ENCODE results near the gene B9D1.

B9D1 gene

DNA sequence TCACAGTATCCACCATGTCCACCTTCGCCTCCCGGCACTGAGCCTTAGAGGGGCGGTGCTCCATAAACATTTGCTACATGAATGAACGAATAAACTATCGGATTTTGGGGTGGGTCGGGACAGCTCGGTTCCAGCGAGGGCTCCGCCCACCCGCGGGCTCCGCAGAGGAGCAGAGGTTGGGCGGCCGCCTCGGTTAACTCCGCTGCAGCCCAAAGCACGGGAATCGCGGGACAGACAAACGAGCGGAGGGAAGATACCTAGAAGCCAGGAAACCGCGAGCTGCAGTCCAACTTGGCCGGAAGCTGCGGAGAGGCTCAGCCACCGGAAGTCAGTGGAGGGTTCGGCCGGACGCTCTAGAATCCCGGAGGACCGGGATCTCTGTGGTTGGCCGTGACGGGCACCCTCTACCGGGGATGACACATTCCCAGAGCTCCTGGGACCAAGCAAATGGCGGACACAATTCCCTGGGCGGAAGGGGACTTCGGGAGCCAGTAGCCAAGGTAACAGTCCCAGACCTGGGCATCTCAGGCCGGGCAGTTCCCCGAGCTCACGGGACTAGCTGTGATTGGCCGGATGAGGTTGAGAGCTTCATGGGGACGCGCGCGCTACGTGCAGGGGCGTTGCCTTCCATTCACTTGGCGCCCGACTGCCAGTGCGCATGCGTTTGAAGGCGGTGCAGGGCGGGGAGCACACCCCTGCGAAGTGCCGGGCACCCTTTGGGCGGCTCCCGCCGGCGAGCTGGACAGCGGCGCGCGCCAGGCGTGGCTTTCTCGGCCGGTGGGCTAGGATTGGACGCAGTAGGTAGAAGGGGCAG lies 15.3 kb upstream of the B9D1 start:
- peak; percentile 76 to 90 for DNase-seq (ENCODE audit: low read depth in 2 of 2, low spot score in 1 of 2)

DNA sequence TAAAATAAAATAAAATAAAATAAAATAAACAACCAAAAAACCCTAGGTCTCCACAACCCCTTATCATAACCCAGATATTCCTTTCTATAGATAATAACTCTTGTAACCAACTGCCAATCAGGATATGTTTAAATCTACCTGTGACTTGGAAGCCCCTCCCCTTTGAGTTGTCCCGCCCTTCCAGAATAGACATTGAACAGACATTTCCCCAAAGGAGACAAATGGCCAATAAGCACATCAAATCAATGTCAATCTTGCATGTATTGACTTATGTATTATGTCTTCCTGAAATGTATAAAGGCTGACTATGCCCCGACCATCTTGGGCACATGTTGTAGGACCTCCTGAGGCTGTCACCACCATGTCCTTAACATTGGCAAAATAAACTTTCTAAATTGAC lies 14.3 kb upstream of the B9D1 start:
- no peak for DNase-seq (ENCODE audit: low read depth in 2 of 2, low spot score in 1 of 2)

- no peak for DNase-seq (ENCODE audit: low read depth in 2 of 2, low spot score in 1 of 2)
Observed at GRCh38 chr17:19375732-19376131, 13.2 kb upstream of the B9D1 start.

DNA sequence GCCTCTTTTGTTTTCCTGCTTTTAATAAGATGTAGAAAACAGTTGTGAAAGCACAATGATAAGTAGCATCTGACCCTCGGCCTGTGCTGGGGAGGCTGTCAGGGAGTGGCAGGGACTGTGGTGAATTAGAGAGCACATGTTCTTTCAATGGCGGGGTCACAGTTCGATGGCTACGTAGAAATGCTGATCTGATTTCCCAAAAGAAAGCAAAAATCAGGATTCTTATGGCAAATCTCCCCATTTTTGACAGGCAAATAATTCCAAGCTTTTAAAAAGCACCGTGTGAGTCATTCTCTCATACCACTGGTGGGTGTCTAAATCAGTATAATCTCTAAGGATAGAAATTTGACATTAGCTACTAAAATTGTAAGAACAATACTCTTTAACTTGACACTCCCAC lies 11.6 kb upstream of the B9D1 start:
- DNase-seq (ENCODE audit: low read depth in 2 of 2, low spot score in 1 of 2) = no peak

- DNase-seq (ENCODE audit: low read depth in 2 of 2, low spot score in 1 of 2) = no peak
Observed at GRCh38 chr17:19372866-19373504, 10.5 kb upstream of the B9D1 start.

DNA sequence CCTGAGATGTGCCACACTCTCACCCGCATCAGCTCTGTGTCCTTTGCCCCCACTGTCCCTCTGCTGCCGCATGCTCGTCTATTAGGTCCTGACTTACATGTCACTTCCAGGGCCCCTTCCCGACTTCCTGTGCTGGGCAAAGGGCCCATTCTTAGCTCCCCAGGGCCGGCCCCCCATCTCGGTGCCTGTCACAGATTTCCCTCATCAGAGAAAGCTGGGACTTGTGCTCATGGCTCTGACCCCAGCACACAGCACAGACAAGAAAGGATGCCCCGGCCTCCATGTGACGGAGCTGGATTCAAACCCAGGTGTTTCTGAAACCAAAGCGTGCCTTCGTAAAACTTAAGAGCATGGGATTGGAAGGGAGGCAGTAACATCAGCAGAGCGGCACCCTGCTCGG lies 9.9 kb upstream of the B9D1 start:
- no peak for DNase-seq (ENCODE audit: low read depth in 2 of 2, low spot score in 1 of 2)

DNA sequence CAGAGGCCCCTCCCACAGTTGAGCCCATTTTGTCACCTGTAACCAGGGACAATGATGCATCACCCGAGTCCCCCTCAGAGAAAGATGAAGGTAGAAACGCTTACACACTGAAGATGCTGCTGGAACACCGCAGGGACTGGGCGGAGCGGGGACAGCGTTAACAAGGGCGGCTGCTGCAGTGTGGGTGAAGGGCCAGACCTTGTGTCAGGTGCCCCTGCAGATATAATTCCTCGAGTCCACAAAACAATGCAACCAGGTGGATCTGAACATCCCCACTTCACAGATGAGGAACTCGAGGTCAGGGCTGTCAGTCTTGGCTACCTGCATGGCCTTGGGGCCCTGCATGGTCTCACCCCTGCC lies 9.5 kb upstream of the B9D1 start:
- DNase-seq (ENCODE audit: low read depth in 2 of 2, low spot score in 1 of 2) = no peak

DNA sequence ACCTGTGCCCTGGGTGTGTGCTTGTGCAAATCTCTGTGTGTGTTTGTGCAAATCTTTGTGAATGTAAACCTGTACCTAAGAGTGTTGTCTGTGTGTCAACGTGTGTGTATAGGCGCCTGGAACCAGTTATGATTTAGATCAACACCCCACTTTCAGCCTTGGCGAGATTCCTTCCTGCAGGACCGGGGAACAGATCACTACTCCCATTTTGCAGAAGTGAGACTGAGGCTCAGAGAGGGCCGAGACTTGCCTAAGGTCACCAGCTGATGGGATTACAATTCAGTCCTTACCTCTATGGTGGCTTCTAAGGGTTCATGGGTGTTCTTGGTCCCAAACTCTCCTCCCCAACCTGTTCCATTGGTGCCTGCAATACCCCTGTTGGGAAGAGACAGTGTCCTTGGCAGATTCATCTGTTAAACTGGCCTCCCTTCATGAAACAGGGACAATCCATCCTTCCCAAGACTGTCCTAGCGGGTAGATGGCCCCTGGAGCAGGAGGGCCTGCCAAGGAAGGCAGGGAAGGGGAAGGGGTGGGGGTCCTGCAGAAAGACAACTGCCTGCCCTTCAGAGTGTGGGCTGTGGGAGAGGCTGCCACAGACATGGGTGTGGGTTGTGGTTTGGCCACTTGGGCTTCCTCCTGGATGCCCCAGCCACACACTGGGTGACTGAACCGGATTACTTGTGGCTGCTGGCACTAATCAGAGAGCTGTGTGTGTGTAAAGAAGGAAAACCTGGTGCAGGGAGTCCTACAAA lies 8.9 kb upstream of the B9D1 start:
- no peak for DNase-seq (ENCODE audit: low read depth in 2 of 2, low spot score in 1 of 2)

DNA sequence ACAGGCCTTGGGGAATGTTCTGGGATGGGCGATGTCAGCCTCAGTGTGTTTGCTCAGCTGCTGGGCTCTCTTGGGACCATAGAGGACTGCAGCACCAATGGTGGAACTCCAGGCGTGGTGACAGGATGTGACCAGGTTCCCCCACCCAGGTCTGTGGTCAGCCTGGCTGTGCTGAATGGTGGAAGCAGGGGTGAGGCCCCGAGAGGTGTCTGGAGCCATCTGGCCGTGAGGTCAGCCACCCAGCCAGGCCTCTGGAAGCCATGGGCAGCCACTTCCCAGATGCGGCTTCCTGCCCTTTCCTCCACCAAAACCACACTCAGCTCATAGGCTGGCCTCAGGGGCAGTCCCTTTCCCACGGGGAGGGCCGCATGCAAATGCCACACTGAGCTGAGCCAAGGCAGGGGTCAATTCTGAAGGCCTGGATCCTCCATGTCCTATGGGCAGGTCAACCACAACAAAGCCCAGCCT lies 8.0 kb upstream of the B9D1 start:
- DNase-seq (ENCODE audit: low read depth in 2 of 2, low spot score in 1 of 2) = no peak

GRCh38 chr17:19369846-19370492 lies 7.4 kb upstream of the B9D1 start:
- no peak for DNase-seq (ENCODE audit: low read depth in 2 of 2, low spot score in 1 of 2)

GRCh38 chr17:19369107-19369778 lies 6.7 kb upstream of the B9D1 start:
- DNase-seq (ENCODE audit: low read depth in 2 of 2, low spot score in 1 of 2) = no peak

GRCh38 chr17:19368229-19368628 lies 5.7 kb upstream of the B9D1 start:
- DNase-seq (ENCODE audit: low read depth in 2 of 2, low spot score in 1 of 2) = no peak

DNA sequence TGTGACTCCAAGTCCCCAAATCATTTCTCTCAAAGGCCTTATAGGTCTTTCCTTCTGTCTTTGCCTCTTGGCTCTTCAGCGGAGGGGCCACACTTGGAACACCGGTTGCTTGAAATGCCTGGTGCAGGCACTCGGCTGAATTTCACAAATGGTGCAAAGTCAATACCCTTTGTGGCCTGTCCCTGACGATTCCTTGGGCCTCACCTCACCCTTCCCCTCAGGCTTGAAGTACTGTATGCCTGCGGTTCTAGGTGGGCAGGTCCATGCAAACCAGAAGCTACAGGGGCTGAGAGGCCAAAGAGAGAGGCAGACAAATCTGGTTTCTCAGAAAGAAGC lies 4.1 kb upstream of the B9D1 start:
- DNase-seq (ENCODE audit: low read depth in 2 of 2, low spot score in 1 of 2) = no peak

- DNase-seq (ENCODE audit: low read depth in 2 of 2, low spot score in 1 of 2) = no peak
Observed at GRCh38 chr17:19365833-19366636, 3.5 kb upstream of the B9D1 start.

- no peak for DNase-seq (ENCODE audit: low read depth in 2 of 2, low spot score in 1 of 2)
Observed at GRCh38 chr17:19365499-19365817, 2.9 kb upstream of the B9D1 start.

DNA sequence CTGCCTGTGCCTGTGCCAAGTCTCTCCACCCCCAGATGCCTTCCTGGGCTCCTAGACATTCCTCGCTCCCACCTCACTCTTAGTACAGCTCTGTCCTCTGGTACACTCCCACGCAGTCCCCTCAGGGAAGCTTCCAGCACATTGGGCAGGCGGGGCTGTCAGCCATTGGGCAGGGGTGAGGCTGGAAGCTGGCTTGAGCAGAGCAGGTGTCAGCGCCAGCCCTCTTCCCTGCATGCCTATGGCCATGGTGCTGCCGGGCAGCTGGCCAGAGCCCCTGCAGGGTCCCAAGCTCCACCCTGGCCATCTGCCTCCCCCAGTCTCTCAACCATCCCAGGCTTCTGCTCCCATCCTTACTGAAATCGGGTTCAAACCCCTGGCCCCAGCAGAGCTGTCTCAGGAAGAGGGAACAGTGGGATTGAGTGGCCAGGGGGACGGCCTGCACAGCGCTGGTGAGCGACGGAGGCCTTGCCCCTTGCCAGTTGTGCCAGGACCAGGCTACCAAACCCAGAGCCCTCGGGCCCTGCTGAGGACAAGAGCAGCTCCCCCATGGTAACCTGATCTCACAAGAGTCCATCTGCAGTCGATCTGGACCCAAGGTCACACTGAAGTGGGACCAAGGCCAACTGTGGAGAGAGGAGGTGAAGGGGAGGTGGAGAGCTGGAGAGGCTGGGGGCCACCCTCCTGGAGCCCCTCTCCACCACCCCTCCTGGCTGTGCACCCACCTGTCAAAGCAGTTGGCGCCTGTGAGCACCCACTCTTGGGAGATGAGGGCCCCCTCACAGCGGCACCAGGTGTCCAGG lies 2.4 kb upstream of the B9D1 start:
- DNase-seq (ENCODE audit: low read depth in 2 of 2, low spot score in 1 of 2) = no peak

GRCh38 chr17:19363460-19364035 lies 1.0 kb upstream of the B9D1 start:
- no peak for DNase-seq (ENCODE audit: low read depth in 2 of 2, low spot score in 1 of 2)

GRCh38 chr17:19363114-19363438 lies 553 bp upstream of the B9D1 start:
- no peak for DNase-seq (ENCODE audit: low read depth in 2 of 2, low spot score in 1 of 2)

- no peak for DNase-seq (ENCODE audit: low read depth in 2 of 2, low spot score in 1 of 2)
Observed at GRCh38 chr17:19361944-19362276, 613 bp downstream of the B9D1 start.

DNA sequence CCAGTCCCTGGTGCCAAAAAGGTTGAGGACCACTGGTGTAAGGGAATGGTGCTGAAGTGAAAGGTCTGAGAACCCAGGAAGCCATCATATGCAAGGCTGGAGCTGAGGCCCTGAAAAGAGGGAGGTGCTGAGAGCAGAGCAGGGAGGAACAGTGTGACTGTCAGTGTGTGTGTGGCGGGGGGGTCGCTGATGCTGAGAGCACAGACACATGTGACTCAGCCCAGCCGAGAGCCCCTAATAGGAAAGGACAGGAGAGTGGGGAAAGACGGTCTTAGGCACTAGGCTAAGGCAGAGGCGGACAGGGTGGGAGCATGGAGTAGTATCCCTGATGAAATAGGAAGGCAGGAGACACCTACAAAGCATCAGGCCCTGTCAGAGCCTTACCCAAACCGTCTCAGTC lies 1.2 kb downstream of the B9D1 start:
- DNase-seq (ENCODE audit: low read depth in 2 of 2, low spot score in 1 of 2) = no peak
